DMS153 treated with DMSO at 0.1 percent for 48 hours (cell line): ENCODE data around the gene THRSP.
"Not testable (repeated sequence)": the region's sequence is repeated elsewhere in the genome, so short reads cannot be mapped to it uniquely, and the experiment has no call there.

ENCODE experiments used
- DNase-seq: peaks from one replicate; lab custom pipeline; 2025; ENCODE audit not compliant: unreplicated experiment; lab: John Stamatoyannopoulos, UW

THRSP gene

GRCh38 chr11:78063440-78064181 lies at the start of gene THRSP:
Gene THRSP (plus strand): TSS chr11:78063861. CDS start chr11:78063882, 21 bp downstream.
- no peak for DNase-seq

- DNase-seq = not testable (repeated sequence)
Measured at GRCh38 chr11:78014937-78015520, 48.6 kb upstream of the THRSP start.

- DNase-seq = no peak
Measured at GRCh38 chr11:78015878-78016277, 47.8 kb upstream of the THRSP start.

GRCh38 chr11:78019808-78020207 lies 43.9 kb upstream of the THRSP start:
- no peak for DNase-seq

- DNase-seq = no peak
Measured at GRCh38 chr11:78020246-78020645, 43.4 kb upstream of the THRSP start.

- no peak for DNase-seq
Measured at GRCh38 chr11:78021611-78022010, 42.0 kb upstream of the THRSP start.

GRCh38 chr11:78022397-78023396 lies 41.0 kb upstream of the THRSP start, which contains the start of gene KCTD14:
Gene KCTD14 (minus strand): TSS chr11:78023276. CDS start chr11:78023249, 27 bp downstream.
- no peak for DNase-seq

GRCh38 chr11:78023426-78023825 lies 40.2 kb upstream of the THRSP start:
- no peak for DNase-seq

GRCh38 chr11:78025378-78025777 lies 38.3 kb upstream of the THRSP start:
- DNase-seq = no peak

GRCh38 chr11:78027759-78028158 lies 35.9 kb upstream of the THRSP start:
- DNase-seq = no peak

GRCh38 chr11:78028423-78028822 lies 35.2 kb upstream of the THRSP start:
- not testable (repeated sequence) for DNase-seq

GRCh38 chr11:78030429-78031325 lies 33.0 kb upstream of the THRSP start:
- DNase-seq = peak; percentile 93

GRCh38 chr11:78031629-78032028 lies 32.0 kb upstream of the THRSP start:
- peak; percentile 30 for DNase-seq

- DNase-seq = no peak
Measured at GRCh38 chr11:78032090-78032489, 31.6 kb upstream of the THRSP start.

GRCh38 chr11:78033040-78033439 lies 30.6 kb upstream of the THRSP start:
- no peak for DNase-seq

GRCh38 chr11:78034623-78035022 lies 29.0 kb upstream of the THRSP start:
- DNase-seq = no peak

GRCh38 chr11:78036313-78036712 lies 27.3 kb upstream of the THRSP start:
- no peak for DNase-seq

- no peak for DNase-seq
Measured at GRCh38 chr11:78037056-78037455, 26.6 kb upstream of the THRSP start.

- DNase-seq = no peak
Measured at GRCh38 chr11:78037825-78038620, 25.6 kb upstream of the THRSP start.
